Kidney glomerular epithelial cell (primary cell): Measurements from ENCODE around the gene CCM2.

Experiments used
- DNase-seq: peaks from one replicate; lab custom pipeline; 2025; lab: John Stamatoyannopoulos, UW

The CCM2 gene

DNA sequence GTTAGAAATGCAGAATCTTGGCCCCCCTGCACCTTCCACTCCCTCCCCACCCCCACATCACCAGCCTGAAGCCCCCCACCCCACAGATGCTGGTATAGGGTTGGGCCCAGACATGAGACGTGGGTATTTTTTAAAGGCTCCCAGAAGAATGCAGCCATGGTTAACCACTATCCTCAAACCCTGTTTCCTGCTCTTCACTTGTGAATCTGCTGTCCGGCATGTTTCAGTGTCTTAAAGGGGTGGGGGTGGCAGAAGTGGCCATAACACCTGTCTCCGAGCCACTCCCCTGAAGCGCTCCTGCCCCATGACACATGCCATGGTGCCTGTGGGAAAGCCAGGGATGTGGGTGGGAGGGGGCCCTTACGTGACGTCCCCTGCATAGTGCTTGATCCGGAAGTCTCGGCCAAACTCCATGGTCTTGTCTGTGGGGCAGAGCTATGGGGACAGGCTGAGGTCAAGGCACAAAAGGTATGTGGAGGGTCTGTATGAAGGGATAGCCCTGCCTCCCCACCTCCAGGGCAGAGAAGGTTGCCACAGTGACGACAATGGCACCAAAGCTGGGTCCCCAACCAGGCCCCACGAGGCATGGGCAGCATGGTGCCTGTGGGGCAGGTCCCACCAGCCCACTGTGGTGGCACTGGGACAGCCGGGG, 30.8 kb upstream of the CCM2 start:
- no peak for DNase-seq

DNA sequence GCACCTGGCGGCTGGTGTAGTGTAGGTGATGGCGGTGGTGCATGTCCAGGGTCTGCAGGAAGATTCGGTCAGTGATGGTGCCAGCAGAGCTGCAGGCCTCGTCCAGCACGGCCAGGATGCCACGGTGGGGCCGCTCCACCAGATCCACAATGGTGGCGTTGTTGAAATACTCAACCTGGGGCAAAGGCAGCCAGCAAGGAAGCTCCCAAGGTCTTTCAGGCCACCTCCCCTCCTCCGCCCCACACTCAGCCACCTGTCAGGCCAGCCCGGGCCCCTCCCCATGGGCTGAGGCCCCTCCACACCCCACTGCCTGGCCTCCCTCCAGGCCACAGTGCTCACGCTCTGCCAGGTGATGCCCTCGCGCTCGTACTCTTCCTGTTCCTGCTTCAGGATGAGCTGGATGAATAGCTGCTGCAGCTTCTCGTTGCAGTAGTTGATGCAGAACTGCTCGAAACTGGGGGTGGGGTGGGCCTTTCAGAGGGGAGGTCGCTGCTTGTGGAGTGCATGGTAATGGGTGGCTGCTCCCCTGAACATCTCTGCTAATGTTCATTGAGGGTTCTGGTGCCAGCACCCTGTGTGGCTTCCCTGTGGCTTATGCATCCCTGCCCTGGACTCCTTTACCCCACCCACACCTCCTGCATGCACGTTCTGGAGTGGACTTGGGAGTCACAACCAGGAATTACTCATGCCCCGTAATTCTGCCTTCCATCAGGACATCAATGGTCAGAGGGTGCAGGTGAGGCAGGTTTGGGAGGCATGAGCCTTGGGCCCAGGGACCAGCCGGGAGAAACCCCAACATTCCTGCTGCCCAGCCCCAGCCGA, 30.1 kb upstream of the CCM2 start:
- no peak for DNase-seq

GRCh38 chr7:44970523-44971051, 29.4 kb upstream of the CCM2 start:
- DNase-seq: no peak

DNA sequence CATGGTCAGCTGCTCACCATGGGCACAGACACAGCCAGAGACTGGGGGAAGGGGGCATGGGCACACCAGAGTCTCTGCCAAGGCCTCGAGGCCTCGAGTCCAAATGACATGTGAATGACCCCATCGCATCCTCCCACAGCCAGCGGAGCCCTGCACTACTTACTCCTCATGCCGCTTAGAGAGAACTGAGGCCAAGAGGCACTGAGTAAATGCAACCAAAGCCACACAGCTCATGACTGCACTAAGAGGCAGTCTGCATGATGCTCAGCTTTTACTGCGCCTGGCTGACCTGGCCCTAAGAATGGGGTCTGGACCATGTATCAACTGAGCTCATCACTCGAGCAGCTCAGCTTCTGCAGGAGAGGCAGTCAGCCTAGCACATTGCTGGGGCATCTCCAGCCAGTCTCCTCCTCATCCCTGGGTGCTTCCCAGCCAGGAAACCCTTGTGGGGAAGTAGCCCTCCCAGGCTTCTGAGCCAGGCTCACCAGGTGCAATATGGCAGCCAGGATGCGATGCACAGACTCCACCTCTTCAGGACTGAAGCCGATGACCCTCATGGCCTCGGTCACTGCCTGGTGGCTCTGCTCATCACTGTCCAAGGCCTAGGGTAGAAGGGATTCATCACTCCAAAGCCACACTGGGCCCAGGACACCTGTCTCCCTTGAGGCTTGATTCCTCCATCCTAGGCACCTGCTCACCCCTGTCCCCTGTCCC, 28.7 kb upstream of the CCM2 start:
- no peak for DNase-seq

DNA sequence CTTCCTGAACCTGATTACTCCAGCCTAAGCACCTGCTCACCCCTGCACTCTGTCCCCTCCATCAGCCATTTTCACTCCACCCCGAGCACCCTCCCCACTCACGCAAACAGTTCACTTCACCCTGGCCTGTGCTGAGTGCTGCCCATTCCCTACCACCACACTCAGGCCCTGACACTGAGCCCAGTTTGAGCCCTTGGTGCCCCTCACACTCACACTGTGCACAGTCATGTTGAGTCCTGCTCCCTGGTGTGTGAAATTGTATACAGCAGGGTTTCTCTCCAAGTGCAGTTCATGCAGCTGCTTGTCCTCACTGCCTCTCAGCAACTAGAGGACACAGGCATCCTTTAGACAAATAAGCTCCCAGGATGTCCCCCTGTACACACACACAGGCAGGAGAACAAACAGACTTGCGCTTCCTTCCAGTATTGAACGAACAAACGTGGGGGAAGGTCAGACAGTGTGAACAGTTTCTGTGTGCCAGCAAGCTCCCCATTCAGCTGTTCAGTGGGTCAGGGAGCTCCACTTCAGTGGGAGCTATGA, 28.0 kb upstream of the CCM2 start:
- DNase-seq: no peak

- DNase-seq: no peak
Observed at GRCh38 chr7:44972562-44972961, 27.4 kb upstream of the CCM2 start.

- no peak for DNase-seq
Observed at GRCh38 chr7:44973610-44974401, 26.2 kb upstream of the CCM2 start.

DNA sequence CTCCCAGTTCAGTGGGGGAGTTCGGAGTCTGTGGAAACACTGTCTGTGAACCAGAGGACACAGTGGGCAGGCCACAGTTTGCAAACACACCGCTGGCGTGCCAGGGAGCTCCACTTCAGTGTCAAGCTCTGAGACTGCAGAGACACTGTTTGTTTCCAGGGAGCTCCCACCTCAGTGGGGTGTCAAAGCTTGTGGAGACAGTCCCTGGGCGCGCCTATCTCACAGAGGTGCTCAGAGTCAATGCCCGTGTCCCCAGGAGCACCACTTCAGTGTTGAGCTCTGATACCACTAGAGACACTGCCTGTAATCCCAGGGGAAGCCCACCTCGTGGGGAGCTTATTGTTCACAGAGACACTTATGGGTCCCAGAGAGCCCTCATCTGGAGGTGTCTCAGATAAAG, 25.5 kb upstream of the CCM2 start:
- DNase-seq: no peak

- no peak for DNase-seq
Observed at GRCh38 chr7:44975331-44976039, 24.5 kb upstream of the CCM2 start.

- DNase-seq: no peak
Observed at GRCh38 chr7:44976040-44976745, 23.8 kb upstream of the CCM2 start.

- DNase-seq: no peak
Observed at GRCh38 chr7:44976746-44977196, 23.2 kb upstream of the CCM2 start.

DNA sequence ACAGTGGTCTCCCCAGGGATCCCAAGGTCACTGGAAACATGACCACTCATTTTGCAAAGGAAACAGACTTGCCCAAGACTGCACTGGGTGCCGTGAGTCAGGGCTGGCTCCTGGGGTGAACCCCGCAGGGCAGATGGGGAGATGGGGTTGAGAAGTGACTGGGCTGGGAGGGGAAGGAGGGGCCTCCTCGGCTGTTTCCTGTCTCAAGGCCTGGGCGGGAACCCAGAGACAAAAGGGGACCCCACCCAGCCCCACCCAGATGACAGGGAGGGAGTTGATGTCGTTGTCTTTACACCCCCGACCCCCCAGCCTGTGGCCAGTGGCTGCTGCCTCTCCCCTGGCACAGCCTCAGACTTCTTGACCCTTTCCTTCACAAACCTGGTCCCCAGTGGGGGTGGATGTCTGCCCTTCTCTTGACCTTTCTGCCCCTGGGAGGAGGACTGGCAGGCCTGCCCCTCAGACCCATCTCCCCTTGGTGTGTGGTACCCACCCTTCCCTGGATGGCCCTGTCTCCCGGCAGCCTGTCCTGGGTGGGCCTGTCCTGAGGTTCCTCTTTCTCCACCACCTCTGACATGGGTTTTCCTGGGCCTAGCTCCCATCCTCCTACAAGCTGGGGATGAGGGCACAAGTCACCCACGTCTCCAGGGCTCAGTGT, 22.6 kb upstream of the CCM2 start:
- no peak for DNase-seq

DNA sequence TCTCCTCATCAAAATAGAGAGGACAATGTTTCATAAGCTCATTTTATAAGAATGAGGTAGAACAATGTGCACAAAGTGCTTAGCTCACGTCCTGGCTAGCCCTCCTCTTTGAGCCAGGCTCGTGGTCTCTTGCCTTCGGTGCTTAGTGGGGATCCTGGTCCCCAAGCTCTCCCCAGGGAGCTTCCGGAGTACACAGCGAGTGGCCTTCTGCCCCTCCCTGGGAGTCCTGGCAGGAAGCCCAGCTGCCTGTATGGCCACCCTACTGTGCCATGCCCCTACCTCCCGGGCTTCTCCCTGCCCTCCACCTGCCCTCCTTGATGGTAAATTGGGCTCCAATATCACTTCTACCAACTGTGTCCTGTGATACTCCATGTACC, 22.1 kb upstream of the CCM2 start:
- DNase-seq: no peak

GRCh38 chr7:44978511-44979366, 21.3 kb upstream of the CCM2 start, which contains the start of gene MYO1G:
TSS of gene MYO1G (minus strand) at chr7:44979015. CDS start at chr7:44978961, 54 bp downstream.
- DNase-seq: no peak

DNA sequence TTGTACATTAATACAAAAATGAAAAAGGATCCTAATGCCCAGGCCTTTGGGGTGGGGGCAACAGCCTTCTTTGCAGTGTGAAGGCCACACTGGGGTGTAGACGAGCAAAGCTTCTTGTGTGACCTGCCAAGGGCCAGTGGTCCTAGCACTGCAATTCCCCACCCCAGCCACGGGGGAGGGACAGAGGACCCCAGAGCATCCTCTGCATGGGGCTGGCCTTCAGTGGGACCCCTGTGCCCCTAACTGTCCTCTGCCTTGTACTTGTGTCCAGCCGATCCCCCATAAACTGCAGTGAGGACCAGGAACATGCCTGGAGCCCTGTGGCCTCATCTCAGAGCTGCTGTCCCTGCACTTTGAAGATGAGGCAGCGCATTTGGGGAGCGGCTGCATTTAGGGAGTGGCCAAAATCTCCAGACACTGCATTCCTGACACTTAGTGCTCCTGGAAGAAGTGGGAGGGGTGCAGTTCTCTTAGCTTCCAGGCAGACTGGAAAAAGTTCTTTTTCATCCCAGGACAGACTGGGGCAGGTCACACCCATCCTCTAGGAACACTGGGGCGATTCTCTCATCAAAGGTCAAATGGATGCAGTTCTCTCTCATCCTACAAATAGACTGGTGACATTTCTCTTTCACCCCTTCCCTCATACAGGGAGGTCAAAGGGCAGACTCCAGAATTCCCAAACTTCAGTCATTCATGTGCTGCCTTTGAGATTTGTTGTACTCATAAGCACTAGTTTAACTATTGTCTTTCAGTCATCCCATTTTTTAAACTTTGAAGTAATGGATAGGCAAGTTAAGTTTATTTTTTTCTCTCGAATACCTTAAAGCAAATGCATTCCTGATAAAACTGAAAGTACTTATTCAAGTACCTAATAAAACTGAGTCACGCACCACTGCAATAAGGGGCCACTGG, 20.3 kb upstream of the CCM2 start:
- no peak for DNase-seq

DNA sequence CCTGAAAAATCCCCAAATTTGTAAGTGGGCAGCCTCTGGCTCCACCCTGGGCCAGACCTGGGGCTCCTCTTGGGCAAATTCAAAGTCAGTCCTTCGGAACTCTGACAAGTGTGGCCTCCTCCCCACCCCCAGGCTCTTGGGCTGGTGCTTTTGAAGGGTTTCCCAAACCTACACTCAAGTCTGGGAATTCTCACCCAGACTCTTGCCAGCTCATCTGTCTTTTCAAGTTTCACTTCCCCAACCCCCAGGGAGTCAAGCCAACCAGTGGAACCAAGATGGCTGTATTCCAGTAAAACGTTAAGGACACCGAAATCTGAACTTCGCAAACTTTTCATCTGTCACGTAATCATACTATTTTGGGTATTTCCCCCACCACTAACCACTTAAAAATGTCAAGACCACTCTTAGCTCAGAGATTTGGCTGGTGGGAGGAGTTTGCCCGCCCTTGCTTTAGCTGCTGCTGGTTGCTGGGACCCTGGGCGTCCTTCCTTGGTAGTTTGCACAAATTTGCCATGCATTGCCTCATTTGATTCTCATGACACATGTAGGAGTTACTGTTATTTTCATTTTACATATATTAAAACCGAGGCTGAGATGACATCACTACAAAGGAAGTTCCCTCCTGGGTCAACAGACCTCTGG, 19.5 kb upstream of the CCM2 start:
- peak; percentile 4 for DNase-seq

- no peak for DNase-seq
Observed at GRCh38 chr7:44981035-44981706, 18.8 kb upstream of the CCM2 start.
